OCI-LY7 (cell line): ENCODE results near the gene TRAF3IP1. TPM values are rescaled to one million over a fixed set of nuclear protein-coding genes. Genes with fewer than 3 reads are reported as not detected.
"Not testable (repeated sequence)": the region's sequence is repeated elsewhere in the genome, so short reads cannot be mapped to it uniquely, and the experiment has no call there.

ENCODE experiments used
- BruUV-seq: library from RNA; stranded (reverse); fragments of 400-500 nt; replicated peaks from 2 replicates; lab custom pipeline; 2021; lab: Mats Ljungman, UMichigan
- CTCF ChIA-PET: fragments of 300-600 bp; sonication (Branson Sonifier 250); formaldehyde crosslinking; loops from one replicate; lab custom pipeline; 2022; ENCODE audit warnings: antibody characterized with exemption; ENCODE audit not compliant: unreplicated experiment; lab: Charles Lee
- POLR2A ChIA-PET: fragments of 300-600 bp; sonication (Branson Sonifier 250); formaldehyde crosslinking; loops from one replicate; lab custom pipeline; 2022; ENCODE audit warnings: antibody characterized with exemption; lab: Charles Lee
- DNase-seq: peaks from one replicate; pipeline ENCODE4 v3.0.0-alpha.2; 2015; ENCODE audit warnings: low spot score
- H2AFZ ChIP-seq: fragments of 200-600 bp; sonication (generic), shearing (Covaris generic); 2 replicates; pipeline ENCODE4 v1.6.1; 2014; ENCODE audit warnings: mild to moderate bottlenecking, antibody characterized with exemption, low read length, moderate library complexity
- H3K27ac ChIP-seq: fragments of 200-600 bp; sonication (generic); 2 replicates; pipeline ENCODE4 v1.5.1; 2014; ENCODE audit warnings: mixed run types, low read depth, mild to moderate bottlenecking, moderate library complexity, low read length, inconsistent platforms; ENCODE audit not compliant: poor library complexity, severe bottlenecking
- H3K36me3 ChIP-seq: fragments of 200-600 bp; sonication (generic); 2 replicates; pipeline ENCODE4 v1.6.1; 2014; ENCODE audit warnings: mild to moderate bottlenecking, antibody characterized with exemption, low read length, moderate library complexity, mixed read lengths; ENCODE audit not compliant: insufficient read depth
- H3K4me1 ChIP-seq: fragments of 200-600 bp; sonication (generic); 2 replicates; pipeline ENCODE4 v1.5.1; 2014; ENCODE audit warnings: mild to moderate bottlenecking, low read length; ENCODE audit not compliant: insufficient read depth, poor library complexity, severe bottlenecking
- H3K4me2 ChIP-seq: fragments of 200-600 bp; sonication (generic); 2 replicates; pipeline ENCODE4 v1.6.1; 2014; ENCODE audit warnings: mild to moderate bottlenecking, low read length
- H3K4me3 ChIP-seq: fragments of 200-600 bp; sonication (generic); 2 replicates; pipeline ENCODE4 v1.5.1; 2014; ENCODE audit warnings: mild to moderate bottlenecking, low read depth, low read length; ENCODE audit not compliant: poor library complexity, severe bottlenecking
- H3K79me2 ChIP-seq: fragments of 200-600 bp; sonication (generic); 2 replicates; pipeline ENCODE4 v1.6.1; 2016; ENCODE audit warnings: low read depth, mild to moderate bottlenecking, low read length, moderate library complexity, mixed read lengths; ENCODE audit not compliant: insufficient read depth
- H3K9me2 ChIP-seq: fragments of 200-600 bp; sonication (generic); 2 replicates; pipeline ENCODE4 v1.6.1; 2016; ENCODE audit warnings: mild to moderate bottlenecking, low read length, mixed read lengths; ENCODE audit not compliant: insufficient read depth
- H3K9me3 ChIP-seq: fragments of 200-600 bp; sonication (generic); 2 replicates; pipeline ENCODE4 v1.6.1; 2014; ENCODE audit warnings: mild to moderate bottlenecking, mixed run types, low read length, mixed read lengths
- H4K20me1 ChIP-seq: fragments of 200-600 bp; sonication (generic); 2 replicates; pipeline ENCODE4 v1.6.1; 2014; ENCODE audit warnings: mild to moderate bottlenecking, antibody characterized with exemption, low read length, moderate library complexity, mixed read lengths; ENCODE audit not compliant: insufficient read depth
- EZH2phosphoT487 ChIP-seq: fragments of 200-600 bp; sonication (generic); IDR thresholded peaks from 2 replicates; pipeline ENCODE4 v1.6.1; 2018; ENCODE audit warnings: low read depth, borderline replicate concordance, mild to moderate bottlenecking, mixed run types, antibody characterized with exemption, low read length, moderate library complexity, mixed read lengths
- intact Hi-C: fragments of 100-400 bp; cut with micrococcal nuclease; formaldehyde crosslinking; loops from one replicate; pipeline ENCODE4 v1.10.0; 2022; ENCODE audit not compliant: unreplicated experiment
- total RNA-seq, 2 experiments: library from RNA; depleted of rRNA in 1 of 2; stranded (reverse); fragments of >200 nt in 1 of 2; shearing (Covaris generic) in 1 of 2; gene quantifications; 2 replicates each; pipeline ENCODE4 v1.2.3, GENCODE V29; 2014 to 2022
- TF ChIP-seq, protein P1 (sequence below): fragments of 200-600 bp; sonication (generic); conservative IDR thresholded peaks from 2 replicates; pipeline ENCODE4 v1.5.1; 2014; ENCODE audit warnings: mild to moderate bottlenecking, antibody characterized with exemption, low read length, moderate library complexity, mixed read lengths

The TRAF3IP1 gene
- total RNA-seq, 2 experiments from 2014 or later, result 8.2 to 13.8 TPM

DNA sequence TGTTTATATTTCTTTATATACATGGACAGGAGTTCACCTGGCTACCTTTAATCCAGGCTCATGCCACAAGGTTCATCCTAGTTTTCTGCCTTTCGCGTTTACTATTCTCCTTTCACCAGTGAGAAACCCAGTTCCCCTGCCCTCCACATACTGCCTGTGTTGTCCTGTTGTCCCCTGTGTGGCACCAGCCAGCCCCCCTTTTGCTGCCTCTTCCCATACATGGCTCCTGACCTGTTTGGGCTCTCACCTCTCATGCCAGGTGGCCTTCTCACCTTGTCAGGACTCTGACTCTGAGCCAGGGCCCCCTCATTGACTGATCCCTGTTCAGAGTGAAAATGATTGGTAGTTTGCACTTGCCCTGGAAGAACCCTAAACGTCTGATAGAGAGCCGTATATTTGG, 120.0 kb downstream of the TRAF3IP1 start:
- no peak overlapping the region for H2AFZ ChIP-seq
- no TSS peak for BruUV-seq
- H3K4me2 ChIP-seq, result no peak overlapping the region
- DNase-seq, result no peak
- H3K36me3 ChIP-seq, result peaks cover 81% of the 10 kb centered on the region
- no peaks in the 10 kb centered on the region for H3K4me1 ChIP-seq
- CTCF ChIA-PET, result no interaction called here
- H3K79me2 ChIP-seq, result peaks cover 25% of the 10 kb centered on the region; the same call in 1 of the 2 replicates
- TF ChIP-seq, protein P1, sequence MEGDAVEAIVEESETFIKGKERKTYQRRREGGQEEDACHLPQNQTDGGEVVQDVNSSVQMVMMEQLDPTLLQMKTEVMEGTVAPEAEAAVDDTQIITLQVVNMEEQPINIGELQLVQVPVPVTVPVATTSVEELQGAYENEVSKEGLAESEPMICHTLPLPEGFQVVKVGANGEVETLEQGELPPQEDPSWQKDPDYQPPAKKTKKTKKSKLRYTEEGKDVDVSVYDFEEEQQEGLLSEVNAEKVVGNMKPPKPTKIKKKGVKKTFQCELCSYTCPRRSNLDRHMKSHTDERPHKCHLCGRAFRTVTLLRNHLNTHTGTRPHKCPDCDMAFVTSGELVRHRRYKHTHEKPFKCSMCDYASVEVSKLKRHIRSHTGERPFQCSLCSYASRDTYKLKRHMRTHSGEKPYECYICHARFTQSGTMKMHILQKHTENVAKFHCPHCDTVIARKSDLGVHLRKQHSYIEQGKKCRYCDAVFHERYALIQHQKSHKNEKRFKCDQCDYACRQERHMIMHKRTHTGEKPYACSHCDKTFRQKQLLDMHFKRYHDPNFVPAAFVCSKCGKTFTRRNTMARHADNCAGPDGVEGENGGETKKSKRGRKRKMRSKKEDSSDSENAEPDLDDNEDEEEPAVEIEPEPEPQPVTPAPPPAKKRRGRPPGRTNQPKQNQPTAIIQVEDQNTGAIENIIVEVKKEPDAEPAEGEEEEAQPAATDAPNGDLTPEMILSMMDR, result no peak
- TF ChIP-seq EZH2phosphoT487, result no peak
- H3K9me2 ChIP-seq, result no peaks in the 10 kb centered on the region
- intact Hi-C loops, result no loop called here
- POLR2A ChIA-PET, result no interaction called here
- H3K4me3 ChIP-seq, result no peak overlapping the region
- no peak overlapping the region for H3K27ac ChIP-seq
- H3K9me3 ChIP-seq, result no peaks in the 10 kb centered on the region
- no peaks in the 10 kb centered on the region for H4K20me1 ChIP-seq

DNA sequence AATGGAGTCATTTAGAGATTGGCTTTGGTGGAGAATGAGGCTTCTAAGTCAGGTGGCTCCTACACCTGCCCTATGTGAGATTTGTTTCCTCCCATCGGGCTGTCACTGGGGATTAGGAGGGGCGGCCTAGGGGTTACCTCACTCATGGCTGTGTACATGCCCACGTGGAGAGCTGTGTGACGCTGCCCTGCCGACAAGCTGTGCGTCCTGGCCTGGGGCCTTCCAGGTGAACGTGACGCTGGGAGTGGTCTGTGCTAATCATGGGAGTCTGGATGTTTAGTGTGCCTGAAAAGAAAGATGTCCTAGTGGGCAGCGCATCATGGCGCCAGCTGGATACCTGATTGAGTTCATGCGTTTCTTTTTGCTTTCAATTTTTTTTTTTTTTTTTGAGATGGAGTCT, 120.4 kb downstream of the TRAF3IP1 start:
- Histone ChIP-seq H3K9me2 (no peaks in the 10 kb centered on the region), H3K4me1 (no peaks in the 10 kb centered on the region), H3K36me3 (peaks cover 81% of the 10 kb centered on the region), H3K9me3 (no peaks in the 10 kb centered on the region), H3K79me2 (peaks cover 25% of the 10 kb centered on the region; the same call in 1 of the 2 replicates), H3K27ac (no peak overlapping the region), H2AFZ (no peak overlapping the region), H3K4me3 (no peak overlapping the region), H4K20me1 (no peaks in the 10 kb centered on the region), H3K4me2 (no peak overlapping the region)
- no TSS peak for BruUV-seq
- CTCF ChIA-PET, result no interaction called here
- intact Hi-C loops, result no loop called here
- DNase-seq, result no peak
- POLR2A ChIA-PET, result interaction anchor here (0.6 kb wide), 1 partner anchor 128 kb away, joined by 3 read pairs; no protein-coding TSS in a partner anchor
- TF ChIP-seq, protein P1, result no peak
- TF ChIP-seq EZH2phosphoT487, result no peak

DNA sequence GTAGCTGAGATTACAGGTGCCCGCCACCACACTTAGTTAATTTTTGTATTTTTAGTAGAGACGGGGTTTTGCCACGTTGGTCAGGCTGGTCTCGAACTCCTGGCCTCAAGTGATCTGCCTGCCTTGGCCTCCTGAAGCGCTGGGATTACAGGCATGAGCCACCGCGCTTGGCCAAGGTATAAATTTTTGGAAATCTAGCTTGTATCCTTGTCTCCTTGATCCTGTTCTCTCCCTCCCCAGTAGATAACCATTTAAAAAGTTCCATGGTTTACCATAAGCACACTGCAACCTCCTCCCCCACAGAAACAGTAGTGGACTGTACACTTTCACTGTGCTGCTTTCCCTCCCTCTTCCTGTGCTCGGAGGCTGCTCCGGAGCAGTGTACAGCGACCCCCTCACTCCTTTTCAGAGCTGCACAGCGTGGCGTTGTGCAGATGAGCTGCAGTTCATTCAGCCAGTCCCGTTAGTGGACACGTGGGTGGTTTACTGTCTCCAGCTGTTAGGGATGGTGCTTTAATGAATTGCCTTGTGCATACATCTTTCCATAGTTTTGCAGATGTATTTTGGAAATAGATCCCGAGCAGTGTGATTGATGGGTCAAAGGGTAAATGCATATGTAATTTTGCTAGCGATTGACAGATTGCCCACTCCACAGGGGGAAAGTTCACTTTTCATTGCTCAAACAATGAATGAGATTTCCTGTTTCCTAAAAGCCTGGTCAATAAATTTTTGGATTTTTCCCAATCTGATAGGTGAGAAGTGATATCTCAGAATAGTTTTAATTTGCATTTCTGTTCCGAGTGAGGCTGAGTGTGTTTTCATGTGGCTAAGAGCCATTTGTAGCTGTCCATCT, 121.2 kb downstream of the TRAF3IP1 start:
- CTCF ChIA-PET, result no interaction called here
- H3K79me2 ChIP-seq, result peaks cover 25% of the 10 kb centered on the region; the same call in 1 of the 2 replicates
- POLR2A ChIA-PET, result interaction anchor here (0.6 to 1.6 kb wide), 2 partner anchors 13 to 129 kb away, joined by 3 read pairs; no protein-coding TSS in a partner anchor
- no peaks in the 10 kb centered on the region for H3K4me1 ChIP-seq
- intact Hi-C loops, result no loop called here
- peaks cover 85% of the 10 kb centered on the region for H3K36me3 ChIP-seq
- H3K9me3 ChIP-seq, result no peaks in the 10 kb centered on the region
- no peak overlapping the region for H3K27ac ChIP-seq
- no TSS peak for BruUV-seq
- H4K20me1 ChIP-seq, result no peaks in the 10 kb centered on the region
- H2AFZ ChIP-seq, result no peak overlapping the region
- H3K9me2 ChIP-seq, result no peaks in the 10 kb centered on the region
- no peak for TF ChIP-seq EZH2phosphoT487
- TF ChIP-seq, protein P1, result no peak
- no peak overlapping the region for H3K4me3 ChIP-seq
- no peak for DNase-seq
- no peak overlapping the region for H3K4me2 ChIP-seq

DNA sequence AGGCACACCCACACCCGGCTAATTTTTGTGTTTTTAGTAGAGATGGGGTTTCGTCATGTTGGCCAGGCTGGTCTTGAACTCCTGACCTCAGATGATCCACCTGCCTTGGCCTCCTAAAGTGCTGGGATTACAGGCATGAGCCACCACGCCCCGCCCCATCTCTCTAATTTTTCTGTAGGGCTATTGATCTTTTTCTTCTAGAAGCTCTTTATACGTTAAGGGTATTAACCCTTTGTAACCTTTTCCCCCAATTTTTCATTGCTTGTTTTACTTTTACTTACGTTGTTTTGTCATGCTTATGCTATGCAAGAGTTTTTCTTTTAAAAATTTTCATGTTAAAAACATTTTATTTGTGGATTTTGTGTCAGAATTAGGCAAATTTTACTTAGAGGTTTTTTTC, 121.9 kb downstream of the TRAF3IP1 start:
- peaks cover 85% of the 10 kb centered on the region for H3K36me3 ChIP-seq
- H4K20me1 ChIP-seq, H3K9me2 ChIP-seq, H3K4me2 ChIP-seq, H2AFZ ChIP-seq, H3K9me3 ChIP-seq, CTCF ChIA-PET, DNase-seq, H3K4me1 ChIP-seq, intact Hi-C loops, BruUV-seq, H3K27ac ChIP-seq, H3K4me3 ChIP-seq: not testable (repeated sequence)
- H3K79me2 ChIP-seq, result peaks cover 25% of the 10 kb centered on the region; the same call in 1 of the 2 replicates
- POLR2A ChIA-PET, result interaction anchor here (1.6 kb wide), 1 partner anchor 12 kb away, joined by 3 read pairs; no protein-coding TSS in a partner anchor
